Esophagus muscularis mucosa (tissue), 3 donors: ENCODE measurements around the gene SMAD5.

Experiments
- CTCF ChIP-seq, 3 experiments: fragments of 200-600 bp in 2 of 3; fragments of 450-650 bp in 1 of 3; sonication (generic) in 2 of 3; IDR thresholded peaks; one replicate each; pipeline ENCODE4 v1.5.1; 2017 to 2019; ENCODE audit warnings: antibody characterized with exemption in 3 of 3, mild to moderate bottlenecking in 2 of 3, moderate library complexity in 1 of 3
- POLR2A ChIP-seq: fragments of 450-650 bp; IDR thresholded peaks from one replicate; pipeline ENCODE4 v1.6.1; 2017; ENCODE audit warnings: antibody characterized with exemption, moderate library complexity, mild to moderate bottlenecking, low read depth
- POLR2AphosphoS5 ChIP-seq, 2 donors: sonication (generic); formaldehyde crosslinking; IDR thresholded peaks; one replicate each; pipeline ENCODE4 v1.6.1; 2017; ENCODE audit warnings: antibody characterized with exemption in 2 of 2

GRCh38 chr5:136200130-136200529, 67.5 kb downstream of the SMAD5 start:
- TF ChIP-seq POLR2A (no peak), CTCF (IDR thresholded peaks at IDR 0.05) (no peak), POLR2AphosphoS5 (IDR thresholded peaks at IDR 0.05) (no peak)
